HCT116 (cell line): ENCODE data around the gene TM9SF2. TPM values are rescaled to one million over a fixed set of nuclear protein-coding genes. Genes with fewer than 3 reads are reported as not detected.

Experiments
- ATAC-seq: fragments of 200-7000 bp; cut with Tn5 transposase; 2 replicates; pipeline ENCODE4 v1.9.1; 2020; ENCODE audit warnings: mild to moderate bottlenecking, moderate library complexity
- BruUV-seq: library from RNA; stranded (reverse); fragments of 400-500 nt; replicated peaks from 2 replicates; lab custom pipeline; 2021; lab: Mats Ljungman, UMichigan
- CTCF ChIA-PET: fragments of 300-600 bp; sonication (Branson Sonifier 250); formaldehyde crosslinking; loops from one replicate; lab custom pipeline; 2021; ENCODE audit warnings: antibody characterized with exemption; lab: Charles Lee
- POLR2A ChIA-PET: fragments of 300-600, 350-600 bp; sonication (Branson Sonifier 250); formaldehyde crosslinking; loops from one replicate; lab custom pipeline; 2021; ENCODE audit warnings: antibody characterized with exemption; lab: Charles Lee
- RAD21 ChIA-PET, 2 experiments: fragments of 300-600 bp; sonication (Branson Sonifier 250); formaldehyde crosslinking; loops; one replicate each; lab custom pipeline; 2023; ENCODE audit warnings: low total read pairs in 2 of 2; ENCODE audit not compliant: uncharacterized antibody in 2 of 2, unreplicated experiment in 2 of 2, low non-redundant PET in 1 of 2; lab: Charles Lee
- DNase-seq: peaks from one replicate; pipeline ENCODE4 v3.0.0-alpha.2; 2010; ENCODE audit warnings: low read depth, low spot score
- H2AFZ ChIP-seq: fragments of 200-600 bp; shearing (Covaris generic), sonication (generic); 2 replicates; pipeline ENCODE4 v1.6.1; 2017; ENCODE audit warnings: low read depth, mixed run types, mixed read lengths, antibody characterized with exemption, low read length; ENCODE audit not compliant: poor library complexity, severe bottlenecking
- H3K27ac ChIP-seq: 2 replicates; pipeline ENCODE4 v1.5.1; 2012; ENCODE audit warnings: low read depth, low read length
- H3K27me3 ChIP-seq: fragments of 200-600 bp; sonication (generic); 2 replicates; pipeline ENCODE4 v1.6.1; 2016; ENCODE audit warnings: mixed run types, low read length, mixed read lengths; ENCODE audit not compliant: insufficient read depth
- H3K36me3 ChIP-seq, 2 experiments: fragments of 200-500 bp in 1 of 2; fragments of 200-600 bp in 1 of 2; sonication (Bioruptor generic) in 1 of 2; sonication (generic) in 1 of 2; 2 replicates each; pipeline versions ENCODE4 v1.5.1 to v1.6.1; 2014 to 2016; ENCODE audit warnings: low read length in 2 of 2, inconsistent platforms in 1 of 2, mixed read lengths in 1 of 2, mixed run types in 1 of 2; ENCODE audit not compliant: insufficient read depth in 2 of 2, control insufficient read depth in 1 of 2
- H3K4me1 ChIP-seq, 2 experiments: fragments of 200-600 bp in 1 of 2; sonication (generic) in 1 of 2; 2 replicates each; pipeline versions ENCODE4 v1.5.1 to v1.6.1; 2012 to 2017; ENCODE audit warnings: low read length in 2 of 2, inconsistent platforms in 1 of 2, mild to moderate bottlenecking in 1 of 2, mixed read lengths in 1 of 2, mixed run types in 1 of 2, moderate library complexity in 1 of 2; ENCODE audit not compliant: insufficient read depth in 2 of 2, control insufficient read depth in 1 of 2
- H3K4me2 ChIP-seq: fragments of 200-600 bp; sonication (generic); 2 replicates; pipeline ENCODE4 v1.6.1; 2017; ENCODE audit warnings: mixed run types, low read length, mixed read lengths
- H3K4me3 ChIP-seq, 2 experiments: fragments of 200-600 bp in 1 of 2; sonication (generic) in 1 of 2; replicated peaks in 1 of 2; 2 replicates each; pipeline ENCODE4 v1.5.1; 2011 to 2016; ENCODE audit warnings: low read length in 2 of 2, control low read depth in 1 of 2, low read depth in 1 of 2, mild to moderate bottlenecking in 1 of 2, mixed read lengths in 1 of 2, mixed run types in 1 of 2
- H3K79me2 ChIP-seq: fragments of 200-600 bp; sonication (generic); 2 replicates; pipeline ENCODE4 v1.6.1; 2017; ENCODE audit warnings: mild to moderate bottlenecking, mixed run types, low read length, moderate library complexity, mixed read lengths; ENCODE audit not compliant: insufficient read depth
- H3K9ac ChIP-seq: fragments of 200-600 bp; sonication (generic); 2 replicates; pipeline ENCODE4 v1.6.1; 2016; ENCODE audit warnings: low read length, mixed read lengths
- H3K9me2 ChIP-seq: fragments of 200-600 bp; sonication (generic), shearing (Covaris generic); 2 replicates; pipeline ENCODE4 v1.6.1; 2017; ENCODE audit warnings: mixed run types, mild to moderate bottlenecking, moderate library complexity; ENCODE audit not compliant: insufficient read depth
- H3K9me3 ChIP-seq, 2 experiments: fragments of 200-500 bp in 1 of 2; fragments of 200-600 bp in 1 of 2; sonication (Bioruptor generic) in 1 of 2; sonication (generic) in 1 of 2; 2 replicates each; pipeline ENCODE4 v1.6.1; 2014 to 2017; ENCODE audit warnings: low read length in 2 of 2, mixed read lengths in 2 of 2, inconsistent platforms in 1 of 2, low read depth in 1 of 2, mild to moderate bottlenecking in 1 of 2, mixed run types in 1 of 2, moderate library complexity in 1 of 2; ENCODE audit not compliant: control insufficient read depth in 1 of 2, insufficient read depth in 1 of 2
- H4K20me1 ChIP-seq: fragments of 200-600 bp; sonication (generic), shearing (Covaris generic); 2 replicates; pipeline ENCODE4 v1.6.1; 2017; ENCODE audit warnings: mixed run types, mild to moderate bottlenecking, moderate library complexity; ENCODE audit not compliant: insufficient read depth
- CTCF ChIP-seq, 3 experiments: fragments of 200-600 bp in 1 of 3; sonication (generic) in 1 of 3; IDR thresholded peaks in 2 of 3; conservative IDR thresholded peaks in 1 of 3; 2 replicates each; pipeline ENCODE4 v1.5.1; 2012 to 2017; ENCODE audit warnings: low read depth in 2 of 3, low read length in 2 of 3, antibody characterized with exemption in 1 of 3, borderline replicate concordance in 1 of 3, control low read depth in 1 of 3, mild to moderate bottlenecking in 1 of 3, mixed read lengths in 1 of 3, mixed run types in 1 of 3, moderate library complexity in 1 of 3; ENCODE audit not compliant: insufficient read depth in 1 of 3
- EZH2phosphoT487 ChIP-seq: fragments of 200-600 bp; IDR thresholded peaks from 2 replicates; pipeline ENCODE4 v1.6.1; 2018; ENCODE audit warnings: antibody characterized with exemption, borderline replicate concordance
- MAX ChIP-seq: IDR thresholded peaks from 2 replicates; pipeline ENCODE4 v1.6.1; 2012
- REST ChIP-seq: IDR thresholded peaks from 2 replicates; pipeline ENCODE4 v1.6.1; 2012; ENCODE audit warnings: low read depth
- ZFX ChIP-seq: fragments of 450-650 bp; IDR thresholded peaks from 2 replicates; pipeline ENCODE4 v1.6.1; 2017
- intact Hi-C: fragments of 100-400 bp; cut with micrococcal nuclease; formaldehyde crosslinking; loops from 2 replicates; pipeline ENCODE4 v1.10.0; 2022
- total RNA-seq: library from RNA; stranded (reverse); gene quantifications from one replicate; pipeline ENCODE4 v1.2.1, GENCODE V29; 2021; ENCODE audit not compliant: unreplicated experiment

Gene TM9SF2
- total RNA-seq, 1 experiment from 2014 or later = 77.8 TPM

GRCh38 chr13:99590519-99591011 lies 89.3 kb downstream of the TM9SF2 start:
- RAD21 ChIA-PET = no interaction called here
- H2AFZ ChIP-seq = no peak overlapping the region
- intact Hi-C loops = no loop called here
- H3K4me1 ChIP-seq = no peaks in the 10 kb centered on the region
- TF ChIP-seq EZH2phosphoT487 = no peak
- no peak for TF ChIP-seq CTCF (IDR thresholded peaks at IDR 0.05 in 2 of 3, conservative IDR thresholded peaks at IDR 0.05 in 1 of 3; ENCODE audit: borderline replicate concordance in 1 of 3, insufficient read depth in 1 of 3, low read depth in 2 of 3, low read length in 2 of 3)
- TF ChIP-seq REST = no peak
- no peak for TF ChIP-seq MAX
- no peak for TF ChIP-seq ZFX
- H3K4me2 ChIP-seq = no peak overlapping the region
- H3K79me2 ChIP-seq = no peaks in the 10 kb centered on the region
- no peaks in the 10 kb centered on the region for H3K9me3 ChIP-seq
- no peak overlapping the region for H3K4me3 ChIP-seq
- no peaks in the 10 kb centered on the region for H3K9me2 ChIP-seq
- BruUV-seq = no TSS peak
- no peaks in the 10 kb centered on the region for H3K27me3 ChIP-seq
- DNase-seq (no peak), ATAC-seq (no peak)
- no peaks in the 10 kb centered on the region for H4K20me1 ChIP-seq
- POLR2A ChIA-PET = no interaction called here
- H3K36me3 ChIP-seq = no peaks in the 10 kb centered on the region
- CTCF ChIA-PET = no interaction called here
- H3K27ac ChIP-seq = no peak overlapping the region
- no peak overlapping the region for H3K9ac ChIP-seq
